GM12878 (cell line): ENCODE measurements around the gene PSMD14. TPM values are rescaled to one million over a fixed set of nuclear protein-coding genes. Genes with fewer than 3 reads are reported as not detected.

Experiments used
- BMI1 ChIP-seq: fragments of 450-650 bp; IDR thresholded peaks from 2 replicates; pipeline ENCODE4 v1.6.1; 2016; ENCODE audit warnings: mild to moderate bottlenecking, moderate library complexity, borderline replicate concordance
- CHD1 ChIP-seq: IDR thresholded peaks from 2 replicates; pipeline ENCODE4 v1.6.1; 2012; ENCODE audit warnings: low read depth, low read length, improper control_type of control experiment
- CHD4 ChIP-seq: fragments of 200-600 bp; sonication (generic); IDR thresholded peaks from 2 replicates; pipeline ENCODE4 v1.6.1; 2016; ENCODE audit warnings: mild to moderate bottlenecking
- E4F1 ChIP-seq: fragments of 450-650 bp; IDR thresholded peaks from 2 replicates; pipeline ENCODE4 v1.6.1; 2018; ENCODE audit warnings: borderline replicate concordance, mild to moderate bottlenecking; ENCODE audit not compliant: partially characterized antibody
- FOS ChIP-seq: IDR thresholded peaks from 3 replicates; pipeline ENCODE4 v1.6.1; 2011; ENCODE audit warnings: borderline replicate concordance; ENCODE audit not compliant: insufficient read length; ENCODE audit errors: extremely low read depth
- GABPA ChIP-seq: IDR thresholded peaks from 2 replicates; pipeline ENCODE4 v1.6.1; 2014; ENCODE audit warnings: antibody characterized with exemption, low read depth, mild to moderate bottlenecking, inconsistent platforms
- HSF1 ChIP-seq: fragments of 150-350 bp; IDR thresholded peaks from 2 replicates; pipeline ENCODE4 v1.6.1; 2014; ENCODE audit warnings: mild to moderate bottlenecking, low read depth, low read length
- JUNB ChIP-seq: IDR thresholded peaks from 2 replicates; pipeline ENCODE4 v1.6.1; 2016; ENCODE audit warnings: antibody characterized with exemption, mild to moderate bottlenecking
- NBN ChIP-seq: fragments of 450-650 bp; IDR thresholded peaks from 2 replicates; pipeline ENCODE4 v1.6.1; 2016
- RELB ChIP-seq: fragments of 450-650 bp; IDR thresholded peaks from 2 replicates; pipeline ENCODE4 v1.6.1; 2017; ENCODE audit warnings: low read depth, mild to moderate bottlenecking, moderate library complexity
- RFX5 ChIP-seq: IDR thresholded peaks from 2 replicates; pipeline ENCODE4 v1.6.1; 2011; ENCODE audit warnings: low read depth, low read length, improper control_type of control experiment
- SIX5 ChIP-seq: IDR thresholded peaks from 2 replicates; pipeline ENCODE4 v1.6.1; 2011; ENCODE audit warnings: mild to moderate bottlenecking, low read depth, low read length, moderate library complexity; ENCODE audit not compliant: severe bottlenecking
- TARDBP ChIP-seq: IDR thresholded peaks from 2 replicates; pipeline ENCODE4 v1.6.1; 2016; ENCODE audit warnings: borderline replicate concordance
- USF1 ChIP-seq: IDR thresholded peaks from 2 replicates; pipeline ENCODE4 v1.6.1; 2011; ENCODE audit warnings: borderline replicate concordance, low read depth, mild to moderate bottlenecking, moderate library complexity, mixed read lengths, low read length; ENCODE audit not compliant: insufficient read depth; ENCODE audit errors: extremely low read length
- ZNF207 ChIP-seq: fragments of 450-650 bp; IDR thresholded peaks from 2 replicates; pipeline ENCODE4 v1.6.1; 2014; ENCODE audit warnings: antibody characterized with exemption, mild to moderate bottlenecking, borderline replicate concordance
- polyA plus RNA-seq, 11 experiments: library from polyadenylated mRNA; depleted of rRNA in 4 of 11; unstranded in 6 of 11; stranded (reverse) in 5 of 11; fragments of >200 nt; fragmentation: Nextera tagmentation in 4 of 11; fragmentation: Illumina TruSeq in 1 of 11; extraction: Ambion mirVana in 4 of 11; extraction: Trizol in 1 of 11; gene quantifications; 1 replicate in 1 of 11; 2 replicates in 10 of 11; pipeline versions ENCODE4 v1.2.1 to v1.2.3, GENCODE V29; 2011 to 2016; ENCODE audit warnings: inconsistent platforms in 2 of 11, missing spikeins in 2 of 11, low read depth in 1 of 11
- total RNA-seq, 4 experiments: library from RNA; depleted of rRNA in 3 of 4; stranded (reverse); fragments of >200 nt in 3 of 4; fragmentation: Illumina TruSeq in 1 of 4; extraction: Trizol in 1 of 4; gene quantifications; 2 replicates each; pipeline versions ENCODE4 v1.2.1 to v1.2.3, GENCODE V29; 2013 to 2021
- TF ChIP-seq, protein P1 (sequence below): fragments of 450-650 bp; formaldehyde crosslinking; IDR thresholded peaks from 2 replicates; pipeline ENCODE4 v1.5.0; 2022; ENCODE audit warnings: mild to moderate bottlenecking, missing genetic modification characterization

Gene PSMD14
- total and polyA plus RNA-seq, 10 of the 15 experiments (the other 5 are each of a cell fraction or from before 2014, with no cell fraction given) = 70.5 to 253 (median 127) TPM

- TF ChIP-seq E4F1 (no peak), CHD1 (no peak), JUNB (no peak), SIX5 (no peak), NBN (no peak), FOS (no peak), RFX5 (no peak), TARDBP (no peak), GABPA (no peak), BMI1 (no peak), CHD4 (no peak), USF1 (no peak), RELB (no peak), HSF1 (no peak), ZNF207 (no peak)
- TF ChIP-seq, protein P1, sequence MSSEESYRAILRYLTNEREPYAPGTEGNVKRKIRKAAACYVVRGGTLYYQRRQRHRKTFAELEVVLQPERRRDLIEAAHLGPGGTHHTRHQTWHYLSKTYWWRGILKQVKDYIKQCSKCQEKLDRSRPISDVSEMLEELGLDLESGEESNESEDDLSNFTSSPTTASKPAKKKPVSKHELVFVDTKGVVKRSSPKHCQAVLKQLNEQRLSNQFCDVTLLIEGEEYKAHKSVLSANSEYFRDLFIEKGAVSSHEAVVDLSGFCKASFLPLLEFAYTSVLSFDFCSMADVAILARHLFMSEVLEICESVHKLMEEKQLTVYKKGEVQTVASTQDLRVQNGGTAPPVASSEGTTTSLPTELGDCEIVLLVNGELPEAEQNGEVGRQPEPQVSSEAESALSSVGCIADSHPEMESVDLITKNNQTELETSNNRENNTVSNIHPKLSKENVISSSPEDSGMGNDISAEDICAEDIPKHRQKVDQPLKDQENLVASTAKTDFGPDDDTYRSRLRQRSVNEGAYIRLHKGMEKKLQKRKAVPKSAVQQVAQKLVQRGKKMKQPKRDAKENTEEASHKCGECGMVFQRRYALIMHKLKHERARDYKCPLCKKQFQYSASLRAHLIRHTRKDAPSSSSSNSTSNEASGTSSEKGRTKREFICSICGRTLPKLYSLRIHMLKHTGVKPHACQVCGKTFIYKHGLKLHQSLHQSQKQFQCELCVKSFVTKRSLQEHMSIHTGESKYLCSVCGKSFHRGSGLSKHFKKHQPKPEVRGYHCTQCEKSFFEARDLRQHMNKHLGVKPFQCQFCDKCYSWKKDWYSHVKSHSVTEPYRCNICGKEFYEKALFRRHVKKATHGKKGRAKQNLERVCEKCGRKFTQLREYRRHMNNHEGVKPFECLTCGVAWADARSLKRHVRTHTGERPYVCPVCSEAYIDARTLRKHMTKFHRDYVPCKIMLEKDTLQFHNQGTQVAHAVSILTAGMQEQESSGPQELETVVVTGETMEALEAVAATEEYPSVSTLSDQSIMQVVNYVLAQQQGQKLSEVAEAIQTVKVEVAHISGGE (CRISPR knock-in tag) = no peak
Measured at GRCh38 chr2:161386228-161386824, 78.1 kb downstream of the PSMD14 start (continued).
